Esophagus muscularis mucosa (tissue), 4 donors: Measurements from ENCODE around the gene ANKRD13C. TPM values are rescaled to one million over a fixed set of nuclear protein-coding genes. Genes with fewer than 3 reads are reported as not detected.

Source experiments
- DNase-seq: peaks from one replicate; pipeline ENCODE4 v3.0.0-alpha.2; 2017; ENCODE audit errors: extremely low spot score
- H3K27ac ChIP-seq, 4 donors: fragments of 200-600 bp; sonication (generic); replicated peaks in 1 of 4; 1 replicate in 3 of 4; 2 replicates in 1 of 4; pipeline ENCODE4 v1.5.1; 2016 to 2019; ENCODE audit warnings: mild to moderate bottlenecking in 1 of 4
- H3K27me3 ChIP-seq, 4 donors: fragments of 200-600 bp; sonication (generic); one replicate each; pipeline versions ENCODE4 v1.5.1 to v1.6.0; 2016 to 2019
- H3K36me3 ChIP-seq, 4 donors: fragments of 200-600 bp; sonication (generic); one replicate each; pipeline ENCODE4 v1.5.1; 2016 to 2019
- H3K4me1 ChIP-seq, 4 donors: fragments of 200-600 bp; sonication (generic); one replicate each; pipeline ENCODE4 v1.5.1; 2016 to 2019
- H3K4me3 ChIP-seq, 4 donors: fragments of 200-600 bp; sonication (generic); 1 replicate in 2 of 4; 2 replicates in 2 of 4; pipeline ENCODE4 v1.5.1; 2016 to 2019; ENCODE audit warnings: mild to moderate bottlenecking in 4 of 4, moderate library complexity in 1 of 4
- H3K9me3 ChIP-seq, 4 donors: fragments of 200-600 bp; sonication (generic); 1 replicate in 3 of 4; 2 replicates in 1 of 4; pipeline ENCODE4 v1.5.1; 2016 to 2019
- EP300 ChIP-seq: sonication (generic); formaldehyde crosslinking; IDR thresholded peaks from one replicate; pipeline ENCODE4 v1.6.1; 2017; ENCODE audit warnings: antibody characterized with exemption
- POLR2A ChIP-seq: fragments of 450-650 bp; IDR thresholded peaks from one replicate; pipeline ENCODE4 v1.6.1; 2017; ENCODE audit warnings: antibody characterized with exemption, moderate library complexity, mild to moderate bottlenecking, low read depth
- POLR2AphosphoS5 ChIP-seq, 2 donors: sonication (generic); formaldehyde crosslinking; IDR thresholded peaks; one replicate each; pipeline ENCODE4 v1.6.1; 2017; ENCODE audit warnings: antibody characterized with exemption in 2 of 2
- WGBS: methylation state at CpG from one replicate; pipeline ENCODE4 v1.1.5; 2018; 5-methylcytosine and 5-hydroxymethylcytosine counted together
- intact Hi-C: fragments of 100-400 bp; cut with DNase I; formaldehyde crosslinking; loops from one replicate; pipeline ENCODE4 v1.15.1; 2023
- total RNA-seq, 4 donors: library from RNA; depleted of rRNA; stranded (reverse); fragments of >200 nt; gene quantifications; one replicate each; pipeline versions ENCODE4 v1.1.0 to v1.2.1, GENCODE V29; 2016
- TF ChIP-seq, protein P1 (sequence below), 3 experiments: fragments of 200-600 bp in 2 of 3; fragments of 450-650 bp in 1 of 3; sonication (generic) in 2 of 3; IDR thresholded peaks; one replicate each; pipeline ENCODE4 v1.5.1; 2017 to 2019; ENCODE audit warnings: antibody characterized with exemption in 3 of 3, mild to moderate bottlenecking in 2 of 3, moderate library complexity in 1 of 3

Gene ANKRD13C
- total RNA-seq, 4 donors from 2014 or later = 23.0 to 30.2 (median 26.5) TPM

DNA sequence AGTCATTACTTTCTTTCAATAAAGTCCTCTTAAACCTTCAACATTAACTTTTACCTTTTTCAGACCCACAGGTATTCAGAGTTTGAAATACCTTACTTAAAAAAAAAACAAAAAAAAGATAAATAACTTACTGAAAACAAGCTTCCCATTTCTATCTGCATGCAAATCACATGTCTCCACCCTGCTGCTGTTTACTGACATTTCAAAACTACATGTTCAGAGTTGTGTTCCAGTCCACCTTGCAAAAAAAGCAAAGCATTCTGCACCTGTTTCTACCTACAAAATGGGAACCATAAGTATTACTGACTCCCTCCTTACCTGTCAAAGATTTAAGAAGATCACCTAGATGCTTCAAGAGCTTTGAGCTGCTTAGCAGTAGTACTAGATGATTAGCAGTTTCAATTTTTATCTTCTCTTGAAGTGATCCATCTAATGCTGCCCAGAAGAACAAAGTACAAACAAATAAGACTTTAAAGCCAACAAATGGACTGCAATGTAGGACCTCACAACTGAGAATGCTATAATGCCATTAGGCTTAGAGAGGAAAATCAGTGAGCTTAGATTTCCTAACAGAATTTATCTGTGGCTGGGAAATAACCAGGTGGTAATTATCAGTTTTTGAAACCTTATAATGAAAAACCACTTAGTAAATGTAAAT lies 61.2 kb downstream of the ANKRD13C start:
- no peaks in the 10 kb centered on the region for H3K9me3 ChIP-seq
- intact Hi-C loops = no loop called here
- H3K4me1 ChIP-seq = no peaks in the 10 kb centered on the region
- no peak overlapping the region for H3K4me3 ChIP-seq
- no peak for DNase-seq
- peaks cover 14 to 77% (median 45%) of the 10 kb centered on the region in 4 donors for H3K36me3 ChIP-seq
- H3K27me3 ChIP-seq = no peaks in the 10 kb centered on the region
- TF ChIP-seq EP300 (no peak), POLR2A (no peak), POLR2AphosphoS5 (IDR thresholded peaks at IDR 0.05) (no peak)
- TF ChIP-seq, protein P1, sequence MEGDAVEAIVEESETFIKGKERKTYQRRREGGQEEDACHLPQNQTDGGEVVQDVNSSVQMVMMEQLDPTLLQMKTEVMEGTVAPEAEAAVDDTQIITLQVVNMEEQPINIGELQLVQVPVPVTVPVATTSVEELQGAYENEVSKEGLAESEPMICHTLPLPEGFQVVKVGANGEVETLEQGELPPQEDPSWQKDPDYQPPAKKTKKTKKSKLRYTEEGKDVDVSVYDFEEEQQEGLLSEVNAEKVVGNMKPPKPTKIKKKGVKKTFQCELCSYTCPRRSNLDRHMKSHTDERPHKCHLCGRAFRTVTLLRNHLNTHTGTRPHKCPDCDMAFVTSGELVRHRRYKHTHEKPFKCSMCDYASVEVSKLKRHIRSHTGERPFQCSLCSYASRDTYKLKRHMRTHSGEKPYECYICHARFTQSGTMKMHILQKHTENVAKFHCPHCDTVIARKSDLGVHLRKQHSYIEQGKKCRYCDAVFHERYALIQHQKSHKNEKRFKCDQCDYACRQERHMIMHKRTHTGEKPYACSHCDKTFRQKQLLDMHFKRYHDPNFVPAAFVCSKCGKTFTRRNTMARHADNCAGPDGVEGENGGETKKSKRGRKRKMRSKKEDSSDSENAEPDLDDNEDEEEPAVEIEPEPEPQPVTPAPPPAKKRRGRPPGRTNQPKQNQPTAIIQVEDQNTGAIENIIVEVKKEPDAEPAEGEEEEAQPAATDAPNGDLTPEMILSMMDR (IDR thresholded peaks at IDR 0.05) = no peak
- no peak overlapping the region for H3K27ac ChIP-seq

DNA sequence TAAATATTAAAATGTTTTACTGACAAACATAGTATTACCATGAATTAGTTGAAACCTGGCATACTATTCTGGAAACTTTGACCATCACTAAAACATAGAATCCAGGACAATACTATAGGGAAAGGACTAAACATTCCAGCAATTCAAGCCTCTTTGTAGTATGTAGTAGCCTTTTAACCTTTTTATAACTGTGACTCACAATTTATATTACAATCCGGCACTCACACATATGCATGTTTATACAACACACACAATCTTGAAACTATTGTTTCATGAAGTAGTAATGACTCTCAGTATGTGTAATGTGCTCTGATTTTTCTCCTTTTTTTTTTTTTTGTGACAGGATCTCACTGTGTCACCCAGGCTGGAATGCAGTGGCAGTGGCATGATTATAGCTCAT lies 64.3 kb downstream of the ANKRD13C start:
- TF ChIP-seq, protein P1 (IDR thresholded peaks at IDR 0.05) = no peak
- TF ChIP-seq POLR2A (no peak), EP300 (no peak), POLR2AphosphoS5 (IDR thresholded peaks at IDR 0.05) (no peak)
- H3K36me3 ChIP-seq = peaks cover 6 to 68% (median 40%) of the 10 kb centered on the region in 4 donors
- DNase-seq = no peak
- H3K4me3 ChIP-seq = no peak overlapping the region
- H3K27ac ChIP-seq = no peak overlapping the region
- 72% methylated on average over 1 of the region's 1 CpG for WGBS
- no peaks in the 10 kb centered on the region for H3K27me3 ChIP-seq
- no peaks in the 10 kb centered on the region for H3K4me1 ChIP-seq
- H3K9me3 ChIP-seq = no peaks in the 10 kb centered on the region
- intact Hi-C loops = no loop called here

DNA sequence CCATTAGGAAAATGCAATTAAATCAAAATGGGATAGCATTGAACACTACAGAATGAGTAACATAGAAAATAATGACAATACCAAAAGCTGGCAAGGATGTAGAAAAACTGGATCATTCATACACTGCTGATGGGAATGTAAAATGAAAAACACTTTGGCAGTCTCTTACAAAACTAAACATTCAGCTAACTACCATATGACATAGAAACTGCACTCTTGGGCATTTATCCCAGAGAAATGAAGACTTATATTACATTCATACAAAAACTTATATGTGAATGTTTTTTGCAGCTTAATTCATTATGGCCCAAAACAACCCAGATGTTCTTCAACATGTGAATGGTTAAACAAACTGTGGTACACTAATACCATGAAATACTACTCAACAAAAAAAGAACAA lies 66.4 kb downstream of the ANKRD13C start:
- no peaks in the 10 kb centered on the region for H3K27me3 ChIP-seq
- no peaks in the 10 kb centered on the region for H3K4me1 ChIP-seq
- no peak for DNase-seq
- H3K9me3 ChIP-seq = no peaks in the 10 kb centered on the region
- H3K4me3 ChIP-seq = no peak overlapping the region
- no peak overlapping the region for H3K27ac ChIP-seq
- intact Hi-C loops = no loop called here
- TF ChIP-seq, protein P1 (IDR thresholded peaks at IDR 0.05) = no peak
- no peak for TF ChIP-seq EP300
- TF ChIP-seq POLR2A = no peak
- TF ChIP-seq POLR2AphosphoS5 (IDR thresholded peaks at IDR 0.05) = no peak
- H3K36me3 ChIP-seq = peaks cover 4 to 47% (median 32%) of the 10 kb centered on the region in 4 donors

DNA sequence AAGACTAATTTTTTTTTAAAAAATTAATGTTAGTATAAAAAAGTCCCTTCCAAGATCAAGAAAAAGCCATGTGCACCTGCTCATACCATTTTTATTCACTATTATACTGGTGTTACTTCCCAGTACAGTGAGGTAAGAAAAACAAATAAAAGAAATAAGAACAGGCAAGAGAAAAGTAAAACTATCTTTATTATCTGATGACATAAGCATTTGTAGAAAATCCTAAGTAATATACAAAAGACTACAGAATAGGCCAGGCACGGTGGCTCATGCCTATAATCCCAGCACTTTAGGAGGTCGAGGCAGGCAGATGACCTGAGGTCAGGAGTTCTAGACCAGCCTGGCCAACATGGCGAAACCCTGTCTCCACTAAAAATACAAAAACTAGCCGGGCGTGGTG lies 68.1 kb downstream of the ANKRD13C start:
- WGBS = 95% methylated on average over 5 of the region's 5 CpGs
- peaks cover 0 to 40% (median 26%) of the 10 kb centered on the region in 4 donors for H3K36me3 ChIP-seq
- no peaks in the 10 kb centered on the region for H3K4me1 ChIP-seq
- intact Hi-C loops = no loop called here
- no peaks in the 10 kb centered on the region for H3K9me3 ChIP-seq
- TF ChIP-seq POLR2AphosphoS5 (IDR thresholded peaks at IDR 0.05) (no peak), POLR2A (no peak), EP300 (no peak)
- TF ChIP-seq, protein P1 (IDR thresholded peaks at IDR 0.05) = no peak
- no peaks in the 10 kb centered on the region for H3K27me3 ChIP-seq
- no peak overlapping the region for H3K4me3 ChIP-seq
- DNase-seq = no peak
- no peak overlapping the region for H3K27ac ChIP-seq

DNA sequence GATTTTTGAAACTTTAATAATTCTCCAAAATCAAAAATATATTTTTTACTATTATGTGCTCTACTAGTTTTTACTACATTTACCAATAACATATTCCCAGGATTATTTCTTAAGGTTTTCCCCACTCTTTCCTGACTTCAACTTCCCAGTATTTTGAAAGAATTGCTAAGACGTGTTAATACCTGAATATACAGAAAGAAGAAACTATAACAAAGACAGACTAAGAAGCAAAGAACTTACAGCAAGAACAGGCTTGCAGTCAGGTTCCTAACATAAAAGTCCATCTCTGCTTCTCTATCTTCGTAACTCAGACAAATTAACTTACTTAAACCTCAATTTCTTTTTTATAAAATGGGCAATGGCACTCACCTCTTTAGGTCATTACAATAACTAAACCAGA lies 70.2 kb downstream of the ANKRD13C start:
- WGBS = 90% methylated on average over 2 of the region's 2 CpGs
- no peak for TF ChIP-seq POLR2AphosphoS5 (IDR thresholded peaks at IDR 0.05)
- TF ChIP-seq EP300 = no peak
- TF ChIP-seq, protein P1 (IDR thresholded peaks at IDR 0.05) = no peak
- no peak for TF ChIP-seq POLR2A
- intact Hi-C loops = no loop called here

More for the DNA sequence above, 70.2 kb downstream of the ANKRD13C start:
- no peak overlapping the region for H3K27ac ChIP-seq
- H3K4me3 ChIP-seq = no peak overlapping the region
- no peak for DNase-seq
- peaks cover 0 to 37% (median 14%) of the 10 kb centered on the region in 4 donors for H3K36me3 ChIP-seq
- no peaks in the 10 kb centered on the region for H3K4me1 ChIP-seq
- H3K9me3 ChIP-seq = no peaks in the 10 kb centered on the region
- H3K27me3 ChIP-seq = no peaks in the 10 kb centered on the region
